Activated CD8-positive, alpha-beta memory T cell treated with anti-CD3 and anti-CD28 coated beads, Interleukin-2, amount 50 U/mL, for 24 hours (primary cell): Measurements from ENCODE around the gene APLP1.
"Not testable (repeated sequence)": the region's sequence is repeated elsewhere in the genome, so short reads cannot be mapped to it uniquely, and the experiment has no call there.

ENCODE experiments used
- DNase-seq: peaks from one replicate; pipeline ENCODE4 v3.0.0-alpha.2; 2020; ENCODE audit errors: extremely low read depth

The APLP1 gene

GRCh38 chr19:35852029-35852780 lies 16.2 kb upstream of the APLP1 start, which contains the start of gene NPHS1:
TSS of gene NPHS1 (minus strand) at chr19:35852504. CDS start at chr19:35851837, 667 bp downstream.
- no peak for DNase-seq

- no peak for DNase-seq
Observed at GRCh38 chr19:35853038-35853756, 15.2 kb upstream of the APLP1 start.

- no peak for DNase-seq
Observed at GRCh38 chr19:35856546-35857149, 11.7 kb upstream of the APLP1 start, which contains the start of gene KIRREL2. TSS of gene KIRREL2 (plus strand) at chr19:35856911. CDS start at chr19:35857120, 209 bp downstream.

- DNase-seq: no peak
Observed at GRCh38 chr19:35858311-35858710, 10.1 kb upstream of the APLP1 start.

- no peak for DNase-seq
Observed at GRCh38 chr19:35859414-35859813, 9.0 kb upstream of the APLP1 start.

GRCh38 chr19:35860436-35860817 lies 7.9 kb upstream of the APLP1 start:
- DNase-seq: no peak

- no peak for DNase-seq
Observed at GRCh38 chr19:35860818-35861639, 7.3 kb upstream of the APLP1 start.

GRCh38 chr19:35861640-35862160 lies 6.7 kb upstream of the APLP1 start:
- no peak for DNase-seq

- no peak for DNase-seq
Observed at GRCh38 chr19:35862528-35862927, 5.8 kb upstream of the APLP1 start.

GRCh38 chr19:35863018-35863417 lies 5.4 kb upstream of the APLP1 start:
- no peak for DNase-seq

GRCh38 chr19:35868823-35869326 lies 501 bp downstream of the APLP1 start:
- no peak for DNase-seq

GRCh38 chr19:35869327-35870123 lies 1.2 kb downstream of the APLP1 start:
- DNase-seq: peak; percentile 41

- DNase-seq: not testable (repeated sequence)
Observed at GRCh38 chr19:35870124-35870736, 1.9 kb downstream of the APLP1 start.

- no peak for DNase-seq
Observed at GRCh38 chr19:35870798-35871197, 2.4 kb downstream of the APLP1 start.

- DNase-seq: no peak
Observed at GRCh38 chr19:35871611-35872010, 3.2 kb downstream of the APLP1 start.

GRCh38 chr19:35872180-35872579 lies 3.8 kb downstream of the APLP1 start:
- no peak for DNase-seq

- DNase-seq: no peak
Observed at GRCh38 chr19:35874392-35874930, 6.1 kb downstream of the APLP1 start.

- no peak for DNase-seq
Observed at GRCh38 chr19:35879068-35879467, 10.7 kb downstream of the APLP1 start.

GRCh38 chr19:35879770-35880317 lies 11.5 kb downstream of the APLP1 start:
- DNase-seq: no peak
